Measurements from ENCODE around the gene NKAIN1.

DNA sequence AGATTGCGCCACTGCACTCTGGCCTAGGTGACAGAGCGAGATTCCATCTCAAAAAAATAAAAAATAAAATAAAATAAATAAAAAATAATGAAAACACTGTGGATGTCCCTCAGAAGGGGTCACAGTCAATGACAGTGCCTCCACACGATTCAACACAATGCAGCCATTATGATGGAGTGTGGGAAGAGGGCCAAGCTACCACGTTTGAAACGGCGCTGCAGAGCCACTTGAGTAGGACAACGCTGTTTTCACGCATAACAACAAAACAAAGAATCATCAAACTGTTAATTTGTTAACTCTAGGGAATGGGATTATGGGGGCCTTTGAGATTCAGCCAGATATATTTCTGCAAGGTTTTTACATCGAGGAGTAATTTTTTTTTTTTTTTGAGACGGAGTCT lies 36.5 kb downstream of the NKAIN1 start:
- TF ChIP-seq, protein P1, sequence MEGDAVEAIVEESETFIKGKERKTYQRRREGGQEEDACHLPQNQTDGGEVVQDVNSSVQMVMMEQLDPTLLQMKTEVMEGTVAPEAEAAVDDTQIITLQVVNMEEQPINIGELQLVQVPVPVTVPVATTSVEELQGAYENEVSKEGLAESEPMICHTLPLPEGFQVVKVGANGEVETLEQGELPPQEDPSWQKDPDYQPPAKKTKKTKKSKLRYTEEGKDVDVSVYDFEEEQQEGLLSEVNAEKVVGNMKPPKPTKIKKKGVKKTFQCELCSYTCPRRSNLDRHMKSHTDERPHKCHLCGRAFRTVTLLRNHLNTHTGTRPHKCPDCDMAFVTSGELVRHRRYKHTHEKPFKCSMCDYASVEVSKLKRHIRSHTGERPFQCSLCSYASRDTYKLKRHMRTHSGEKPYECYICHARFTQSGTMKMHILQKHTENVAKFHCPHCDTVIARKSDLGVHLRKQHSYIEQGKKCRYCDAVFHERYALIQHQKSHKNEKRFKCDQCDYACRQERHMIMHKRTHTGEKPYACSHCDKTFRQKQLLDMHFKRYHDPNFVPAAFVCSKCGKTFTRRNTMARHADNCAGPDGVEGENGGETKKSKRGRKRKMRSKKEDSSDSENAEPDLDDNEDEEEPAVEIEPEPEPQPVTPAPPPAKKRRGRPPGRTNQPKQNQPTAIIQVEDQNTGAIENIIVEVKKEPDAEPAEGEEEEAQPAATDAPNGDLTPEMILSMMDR (IDR thresholded peaks at IDR 0.05; ENCODE audit: extremely low read depth in 1 of 2, insufficient read depth in 1 of 2, low read depth in 1 of 2, low read length in 2 of 2): no peak
- TF ChIP-seq MYC (IDR thresholded peaks at IDR 0.05; ENCODE audit: low read depth, low read length) (no peak), POLR2A (IDR thresholded peaks at IDR 0.05; ENCODE audit: low read depth, low read length) (no peak), EZH2 (IDR thresholded peaks at IDR 0.05; ENCODE audit: borderline replicate concordance, low read depth, low read length, severe bottlenecking) (no peak), JUN (IDR thresholded peaks at IDR 0.05; ENCODE audit: borderline replicate concordance, insufficient read depth, insufficient read length, low read depth) (no peak)
